GM18861 (cell line): ENCODE data around the gene PPFIA2.
A peak's percentile ranks its signal among the peaks of the same experiment; 100 is the strongest.

ENCODE experiments used
- ATAC-seq: cut with Tn5 transposase; IDR thresholded peaks from one replicate; pipeline ENCODE4 v1.9.1; 2021; ENCODE audit not compliant: unreplicated experiment

Gene PPFIA2

DNA sequence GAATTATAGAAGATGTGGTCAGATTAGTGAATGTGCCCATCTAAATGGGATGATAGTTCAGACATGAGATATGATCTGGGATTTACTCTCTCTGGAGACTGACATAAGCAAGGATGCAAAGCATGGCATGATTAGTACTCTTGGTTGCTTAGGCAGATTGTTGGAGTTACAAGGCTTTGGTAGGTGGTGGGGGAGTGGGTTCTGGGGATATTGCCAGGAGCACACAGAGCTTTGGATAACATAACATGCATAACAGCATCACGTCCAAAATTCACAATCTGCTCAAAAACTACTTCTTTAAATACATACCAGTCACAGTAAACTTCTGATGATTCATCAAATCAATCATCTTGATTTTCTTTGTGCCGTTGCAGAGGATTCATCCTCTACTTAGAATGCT, 393.9 kb downstream of the PPFIA2 start:
- ATAC-seq: no peak

DNA sequence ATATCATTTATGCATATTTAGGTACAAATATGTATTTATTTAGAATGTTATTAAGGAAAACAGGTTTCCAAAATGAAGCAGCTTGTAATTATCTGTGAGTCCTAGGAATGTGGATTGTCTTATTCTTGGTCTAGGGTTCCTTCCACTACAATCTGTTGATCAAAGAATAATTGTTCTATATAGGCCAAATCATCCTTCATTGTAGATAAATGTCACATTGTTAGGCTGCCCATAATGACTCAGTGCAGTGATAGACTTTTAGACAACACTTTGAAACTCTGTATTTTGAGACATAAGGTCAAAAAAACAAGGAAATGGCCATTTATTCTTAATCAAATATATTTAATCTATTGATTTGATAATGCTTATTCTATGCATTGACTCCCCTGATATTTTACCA, 398.2 kb downstream of the PPFIA2 start:
- no peak for ATAC-seq

DNA sequence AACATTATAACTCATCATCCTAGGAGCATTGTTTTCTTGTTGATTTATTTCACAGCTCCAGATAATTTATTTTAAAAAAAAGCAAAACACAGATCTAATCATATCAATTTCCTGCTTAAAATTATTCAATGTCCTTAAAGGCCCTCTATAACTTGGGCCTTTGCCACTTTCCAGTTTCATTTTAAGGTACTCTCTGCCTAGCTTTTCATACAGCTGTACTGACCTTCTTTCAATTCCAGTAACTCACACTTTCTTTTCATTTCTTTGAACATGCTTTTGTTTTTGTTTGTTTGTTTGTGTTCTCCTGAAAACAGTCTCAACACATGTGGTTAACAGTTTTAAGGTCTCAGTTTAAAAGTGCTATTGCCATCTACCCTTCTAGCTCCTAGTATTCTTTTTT, 399.4 kb downstream of the PPFIA2 start:
- ATAC-seq: no peak

DNA sequence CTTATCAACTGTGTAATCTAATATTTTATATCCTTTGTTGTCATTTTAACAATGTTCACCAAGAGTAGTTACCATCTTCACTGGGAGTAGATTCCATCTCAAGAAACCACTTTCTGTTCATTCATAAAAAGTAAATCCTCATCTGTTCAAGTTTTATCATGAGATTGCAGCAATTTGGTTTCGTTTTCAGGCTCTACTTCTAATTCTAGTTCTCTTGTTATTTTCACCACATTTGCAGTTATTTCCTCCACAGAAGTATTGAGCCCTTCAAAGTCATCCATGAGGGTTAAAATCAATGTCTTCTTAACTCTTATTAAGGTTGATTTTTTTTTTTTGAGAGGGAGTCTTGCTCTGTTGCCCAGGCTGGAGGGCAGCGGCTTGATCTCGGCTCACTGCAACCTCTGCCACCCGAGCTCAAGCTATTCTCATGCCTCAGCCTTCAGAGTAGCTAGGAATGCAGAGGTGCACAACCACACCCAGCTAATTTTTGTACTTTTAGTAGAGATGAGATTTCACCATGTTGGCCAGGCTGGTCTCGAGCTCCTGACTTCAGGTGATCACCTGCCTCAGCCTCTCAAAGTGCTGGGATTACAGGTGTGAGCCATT, 404.7 kb downstream of the PPFIA2 start:
- no peak for ATAC-seq

DNA sequence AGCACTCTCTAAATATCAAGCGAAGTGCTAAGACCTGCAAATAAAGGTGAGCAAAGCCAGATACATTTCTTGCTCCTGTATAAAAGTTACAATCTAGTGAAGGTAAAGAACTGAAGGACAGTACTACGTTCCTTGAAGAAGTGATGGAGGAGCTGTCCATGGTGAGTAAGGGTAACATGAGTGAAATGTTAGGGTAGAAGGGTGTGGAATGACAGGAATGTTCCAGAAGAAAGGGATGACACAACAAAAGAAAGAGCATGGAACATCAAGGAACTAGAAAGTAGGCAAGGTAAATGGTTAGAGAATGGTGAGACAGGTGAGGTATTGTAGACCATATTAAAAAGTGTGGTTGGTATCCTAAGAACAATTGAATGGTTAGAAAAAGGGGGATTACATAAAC, 408.8 kb downstream of the PPFIA2 start:
- no peak for ATAC-seq

DNA sequence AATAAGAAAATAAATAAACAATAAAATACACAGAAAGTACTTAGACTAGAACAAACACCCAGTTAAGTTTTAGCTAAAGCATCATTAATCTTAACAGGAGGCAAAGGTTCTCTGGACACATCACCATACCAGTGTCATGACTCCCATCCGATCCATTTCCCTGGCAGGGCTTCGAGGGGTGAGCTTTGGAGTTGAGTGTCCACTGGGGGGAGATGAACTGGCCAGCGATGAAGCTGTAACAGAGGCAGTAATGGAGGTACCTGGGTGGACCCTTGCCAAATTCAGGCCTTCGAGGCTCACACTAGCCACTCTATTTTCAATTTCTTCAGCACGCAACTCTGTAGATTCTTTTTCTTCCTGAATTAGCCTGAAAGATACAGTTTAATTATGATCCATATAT, 411.7 kb downstream of the PPFIA2 start:
- ATAC-seq: no peak

DNA sequence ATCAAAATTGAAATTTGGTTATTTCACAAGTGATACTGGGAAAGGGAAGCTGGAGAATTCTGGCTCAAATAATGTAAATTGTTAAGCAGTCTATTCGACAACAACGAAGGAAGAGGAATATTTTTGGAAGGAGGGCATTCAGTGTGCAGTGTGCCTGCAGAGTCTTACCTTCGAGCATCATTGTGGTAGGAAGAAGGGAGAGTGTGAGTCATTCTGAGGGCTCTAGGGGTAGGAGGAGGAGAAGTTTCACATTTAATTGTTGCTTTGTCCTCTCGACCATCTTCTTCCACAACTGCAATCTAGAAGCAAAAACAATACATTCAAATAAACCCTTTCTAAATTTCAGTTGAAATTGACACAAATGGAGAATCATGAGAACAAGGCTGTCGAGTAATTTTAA, 418.2 kb downstream of the PPFIA2 start:
- ATAC-seq: no peak

DNA sequence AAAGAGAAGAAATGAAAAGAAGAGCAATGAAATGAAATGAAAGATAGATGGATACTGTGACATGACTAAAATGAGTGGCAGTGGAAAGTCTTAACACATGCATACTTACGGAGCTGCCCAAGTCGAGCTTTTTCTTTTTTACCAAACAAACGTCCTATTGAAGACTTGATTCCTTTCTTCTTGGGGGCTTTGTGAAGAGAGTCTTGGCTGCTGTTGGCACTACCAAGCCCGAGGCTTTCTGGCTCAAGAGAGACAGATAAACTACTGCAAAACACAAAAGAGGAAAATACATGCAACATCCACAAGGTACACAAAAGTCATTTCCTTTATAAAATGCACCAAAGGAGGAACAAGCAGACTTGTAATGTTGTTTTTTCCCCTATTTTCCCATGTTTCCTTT, 420.1 kb downstream of the PPFIA2 start:
- ATAC-seq: no peak

DNA sequence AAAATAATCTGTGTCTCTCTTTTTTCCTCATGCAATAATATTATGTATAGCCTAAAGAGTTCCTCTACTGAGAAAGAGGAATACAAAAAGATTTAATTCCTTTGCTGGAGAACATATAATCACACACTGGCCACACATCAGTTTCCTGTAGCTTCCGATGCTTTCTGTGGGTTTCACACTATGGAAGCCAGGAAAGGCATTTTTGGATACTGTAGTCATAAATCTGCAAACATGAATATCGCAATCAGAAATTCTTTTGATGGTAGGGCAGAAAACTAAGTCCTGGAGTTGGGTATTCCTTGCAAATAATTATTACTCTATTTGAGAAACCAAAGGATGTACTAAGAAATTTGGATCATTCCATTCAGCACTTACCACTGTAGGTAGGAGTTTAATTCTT, 421.3 kb downstream of the PPFIA2 start:
- no peak for ATAC-seq

DNA sequence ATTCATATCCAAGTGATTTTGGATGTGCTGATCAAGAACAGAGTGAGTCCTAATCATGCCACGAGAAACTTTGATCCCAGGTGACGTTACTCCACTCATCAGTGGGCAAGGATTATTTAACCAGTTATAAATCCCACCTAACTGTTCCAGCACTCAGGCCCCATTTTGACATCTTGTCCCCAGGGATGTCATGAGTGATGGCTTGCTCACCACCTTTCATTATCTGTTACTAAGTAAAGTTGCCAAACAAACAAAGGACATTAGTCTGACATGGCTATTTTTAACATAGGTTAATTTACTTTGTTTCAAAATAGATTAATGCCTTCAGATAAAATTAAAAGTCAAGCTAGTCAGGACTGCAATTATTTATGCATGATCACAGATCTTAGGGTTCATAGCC, 425.3 kb downstream of the PPFIA2 start:
- ATAC-seq: no peak

DNA sequence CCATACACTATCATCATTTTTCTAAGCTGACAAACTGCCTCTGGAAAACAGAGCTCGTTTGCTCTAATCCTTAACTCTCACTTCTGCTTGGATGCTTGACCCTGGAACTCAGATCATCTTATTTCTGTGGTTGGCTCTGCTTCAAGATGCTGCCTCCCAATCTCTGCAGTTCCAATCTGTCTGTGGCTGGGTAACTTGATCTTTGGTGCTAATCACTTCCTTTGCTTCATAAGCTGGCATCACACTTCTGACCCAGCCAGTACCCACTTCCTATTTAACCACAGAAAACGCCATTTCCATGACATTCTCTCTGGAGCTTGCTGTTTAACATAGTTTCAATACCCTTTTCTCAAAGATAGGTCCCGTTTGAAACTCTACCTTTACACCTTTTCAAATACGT, 427.1 kb downstream of the PPFIA2 start:
- no peak for ATAC-seq

DNA sequence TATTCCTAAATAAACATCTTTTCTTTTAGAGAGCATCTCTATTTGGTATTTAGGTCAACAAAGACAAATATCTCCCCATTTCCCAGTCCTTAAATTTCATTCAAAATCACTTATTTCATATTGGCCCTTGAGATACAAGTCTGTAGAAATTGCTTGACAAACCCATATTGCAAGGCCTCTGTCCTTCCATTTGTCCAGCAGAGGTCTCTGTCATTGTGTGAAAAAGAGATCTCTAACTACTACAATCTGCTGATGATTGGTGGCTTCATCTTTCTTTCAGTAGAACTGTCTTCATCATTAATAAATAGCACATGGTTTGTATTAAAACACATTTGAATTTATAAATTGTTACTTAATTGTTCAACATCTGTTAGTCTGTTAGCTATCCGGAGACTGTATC, 428.7 kb downstream of the PPFIA2 start:
- no peak for ATAC-seq

DNA sequence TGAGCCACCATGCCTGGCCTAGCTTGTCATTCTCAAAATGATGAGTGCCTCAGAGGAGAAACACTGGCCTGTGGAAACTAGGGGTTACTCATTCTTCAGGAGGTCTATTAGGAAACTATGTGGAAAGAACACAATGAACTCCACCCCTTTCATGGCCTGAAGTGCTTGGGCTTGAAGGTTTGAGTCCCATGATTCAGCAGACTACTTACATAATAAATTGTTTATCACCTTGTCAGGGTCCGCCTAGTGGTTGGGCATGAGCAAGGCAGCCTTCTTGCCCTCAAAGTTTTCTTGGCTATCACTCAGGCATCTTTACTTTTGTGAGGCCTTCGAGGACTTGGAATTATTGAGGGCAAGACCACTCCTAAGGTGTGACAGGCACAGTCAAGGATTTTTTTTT, 430.1 kb downstream of the PPFIA2 start:
- ATAC-seq: peak; percentile 71

DNA sequence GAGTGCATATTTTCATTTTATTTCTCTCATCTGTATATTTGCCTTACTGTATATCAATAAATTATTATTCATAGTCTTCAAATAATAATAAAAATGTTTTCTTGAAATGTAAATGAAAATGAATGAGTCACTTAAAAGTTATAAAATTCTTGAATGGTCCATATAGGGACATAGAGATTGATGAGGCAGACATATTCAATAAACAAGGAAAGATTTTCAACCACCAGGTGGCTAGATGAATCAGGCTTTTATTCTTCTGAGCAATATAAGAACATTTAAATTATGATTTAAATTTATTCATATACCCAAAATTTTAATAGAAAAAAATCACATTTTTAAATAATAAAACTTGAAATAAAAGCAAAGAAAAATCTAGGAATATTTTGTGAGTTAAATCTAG, 431.7 kb downstream of the PPFIA2 start:
- ATAC-seq: no peak

DNA sequence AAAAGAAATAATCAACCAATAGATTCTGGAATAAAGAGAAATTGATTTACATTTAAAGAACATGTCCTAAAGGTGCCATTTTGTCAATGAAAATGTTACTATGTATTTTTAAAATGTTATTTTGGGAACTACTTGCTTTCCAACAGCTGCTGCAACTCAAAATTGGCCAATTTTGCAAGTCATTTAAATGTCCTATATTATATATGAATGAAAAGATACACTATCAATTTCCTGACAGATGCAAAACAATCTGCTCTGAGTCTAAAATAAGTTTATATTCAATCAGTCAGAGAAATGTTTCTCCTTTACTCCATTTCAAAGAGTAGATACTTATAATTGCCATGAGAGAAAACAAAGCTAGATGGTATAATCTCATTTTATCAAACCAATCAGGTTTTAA, 434.1 kb downstream of the PPFIA2 start:
- no peak for ATAC-seq

DNA sequence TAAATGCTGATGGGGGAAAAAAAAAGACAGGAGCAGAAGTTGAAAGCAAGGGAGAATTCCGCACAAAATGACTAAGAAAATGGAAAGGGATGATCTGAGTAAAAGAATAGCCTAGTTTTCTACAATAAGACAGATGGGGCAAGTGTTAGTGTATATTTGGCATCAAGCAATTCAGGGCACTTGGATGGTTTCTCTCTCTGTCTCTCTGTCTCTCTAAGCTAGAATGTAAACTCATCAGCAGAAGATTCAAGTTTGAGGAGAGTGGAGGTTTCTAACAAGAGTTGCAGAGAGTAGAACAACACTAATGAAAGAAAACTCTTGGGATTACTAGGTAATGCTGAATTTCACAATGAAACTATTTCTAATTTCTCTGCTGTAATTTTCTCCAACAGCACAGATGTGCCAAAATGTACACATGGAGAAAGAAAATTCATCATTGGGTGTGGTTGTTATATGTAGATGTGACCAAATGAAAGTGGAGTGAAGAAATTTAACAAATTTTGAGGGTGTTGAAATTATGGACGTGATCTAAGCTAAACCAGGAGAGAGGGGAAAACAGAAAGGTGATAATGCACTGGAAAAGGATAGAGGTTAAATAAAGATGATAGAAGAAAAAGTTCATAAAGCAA, 444.1 kb downstream of the PPFIA2 start:
- no peak for ATAC-seq

DNA sequence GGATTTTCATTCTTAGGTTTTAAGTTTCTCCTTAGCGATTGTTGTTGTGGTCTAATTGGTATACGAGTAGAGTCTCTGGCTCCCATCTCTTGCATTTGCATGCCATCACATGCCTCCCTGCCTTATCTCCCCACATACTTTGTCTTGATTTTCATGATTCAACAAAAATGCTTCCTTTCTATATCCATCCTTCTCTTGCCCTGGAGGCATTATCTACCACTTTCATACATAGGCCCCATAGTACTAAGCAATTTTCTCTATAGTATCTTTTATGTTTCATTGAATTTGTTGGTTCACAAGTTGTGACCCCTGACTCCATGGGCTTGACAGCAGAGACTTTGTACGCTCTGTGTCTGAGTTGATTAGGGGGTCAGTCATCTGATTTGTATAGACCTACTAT, 455.2 kb downstream of the PPFIA2 start:
- ATAC-seq: no peak

DNA sequence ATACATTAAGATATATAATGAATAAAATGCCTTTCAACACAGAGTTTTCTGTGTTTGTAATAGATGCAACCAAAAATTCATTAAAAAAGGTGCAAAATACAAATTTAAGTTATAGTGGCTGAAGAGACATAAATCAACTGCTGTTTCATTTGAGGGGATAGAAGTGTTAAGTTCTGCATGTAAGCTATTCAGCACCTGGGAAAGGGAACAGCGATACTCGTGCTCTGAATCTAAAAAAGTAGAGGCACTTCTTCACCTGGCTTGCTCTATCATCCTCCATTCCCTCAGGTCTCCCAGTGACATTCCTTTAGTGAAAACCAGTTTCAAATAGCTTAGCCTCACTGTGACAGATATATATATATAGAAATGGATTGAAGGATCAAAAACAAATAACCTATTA, 458.7 kb downstream of the PPFIA2 start:
- no peak for ATAC-seq

DNA sequence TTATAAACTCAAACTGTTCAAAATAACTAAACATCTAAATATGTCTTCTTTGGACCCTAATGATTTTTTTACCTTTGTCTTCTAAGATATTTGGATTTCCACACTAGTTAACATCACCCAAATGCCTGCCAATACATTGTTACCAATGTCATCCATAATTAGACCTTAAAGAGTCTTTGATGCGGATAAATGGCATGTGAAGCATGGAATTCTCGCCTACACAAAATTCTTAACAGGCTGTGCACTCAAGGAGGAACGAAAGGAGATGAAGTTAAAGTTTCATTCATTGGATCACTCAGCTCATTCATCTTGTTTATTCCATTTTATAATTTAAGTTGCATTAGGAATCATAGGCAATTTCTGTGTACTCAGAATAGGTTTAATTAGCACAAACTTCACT, 461.5 kb downstream of the PPFIA2 start:
- no peak for ATAC-seq

DNA sequence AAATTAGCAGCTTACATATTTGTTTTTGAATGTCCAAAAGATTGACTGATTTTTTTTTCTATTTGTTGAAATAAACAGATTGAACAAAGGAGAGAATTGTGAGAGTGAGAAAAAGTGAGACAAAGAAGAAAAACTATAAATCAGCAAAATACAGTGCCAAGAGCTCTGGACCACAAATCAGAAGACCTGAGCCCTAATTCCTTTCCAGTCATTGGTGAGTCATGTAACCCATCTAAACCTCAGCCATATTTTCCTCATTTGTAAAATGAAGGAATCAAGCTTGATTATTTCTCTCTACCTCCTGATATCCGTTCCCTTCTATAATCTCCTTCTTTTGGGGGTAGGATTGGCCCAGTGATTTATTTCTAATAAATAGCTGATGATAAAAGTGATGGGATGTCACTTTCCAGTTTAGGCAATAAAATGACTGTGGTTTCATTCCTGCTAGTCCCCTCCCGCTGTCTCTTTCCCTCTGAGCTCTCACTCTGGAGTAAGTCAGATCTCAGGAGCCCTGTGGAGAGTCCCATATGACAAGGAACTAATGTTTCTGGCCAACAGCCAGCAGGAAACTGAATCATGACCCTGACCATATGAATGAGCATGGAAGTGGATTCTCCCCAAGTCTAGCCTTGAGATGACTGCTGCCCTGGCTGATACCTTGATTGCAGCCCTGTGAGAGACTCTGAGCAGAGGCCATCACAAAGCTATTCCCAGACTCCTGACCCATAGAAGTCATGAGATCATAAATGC, 462.4 kb downstream of the PPFIA2 start:
- ATAC-seq: no peak

DNA sequence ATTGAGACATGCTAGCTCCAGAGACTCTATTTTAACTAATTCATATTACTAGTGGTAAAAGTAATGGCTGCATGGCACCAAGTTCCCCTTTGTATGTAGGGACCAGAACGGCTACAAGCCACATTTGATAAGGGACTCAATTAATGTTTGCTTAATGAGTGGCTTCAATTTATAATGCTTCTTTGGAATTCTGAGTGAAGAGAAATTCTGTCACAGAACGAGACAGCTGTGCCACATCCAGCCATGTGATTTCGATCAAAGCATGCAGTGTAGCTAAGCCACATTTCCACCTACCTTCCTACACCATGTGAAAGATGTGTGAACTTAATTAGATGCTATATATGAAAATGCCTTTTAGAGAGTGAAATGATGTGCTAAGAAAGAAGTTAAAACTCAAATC, 463.9 kb downstream of the PPFIA2 start:
- no peak for ATAC-seq

DNA sequence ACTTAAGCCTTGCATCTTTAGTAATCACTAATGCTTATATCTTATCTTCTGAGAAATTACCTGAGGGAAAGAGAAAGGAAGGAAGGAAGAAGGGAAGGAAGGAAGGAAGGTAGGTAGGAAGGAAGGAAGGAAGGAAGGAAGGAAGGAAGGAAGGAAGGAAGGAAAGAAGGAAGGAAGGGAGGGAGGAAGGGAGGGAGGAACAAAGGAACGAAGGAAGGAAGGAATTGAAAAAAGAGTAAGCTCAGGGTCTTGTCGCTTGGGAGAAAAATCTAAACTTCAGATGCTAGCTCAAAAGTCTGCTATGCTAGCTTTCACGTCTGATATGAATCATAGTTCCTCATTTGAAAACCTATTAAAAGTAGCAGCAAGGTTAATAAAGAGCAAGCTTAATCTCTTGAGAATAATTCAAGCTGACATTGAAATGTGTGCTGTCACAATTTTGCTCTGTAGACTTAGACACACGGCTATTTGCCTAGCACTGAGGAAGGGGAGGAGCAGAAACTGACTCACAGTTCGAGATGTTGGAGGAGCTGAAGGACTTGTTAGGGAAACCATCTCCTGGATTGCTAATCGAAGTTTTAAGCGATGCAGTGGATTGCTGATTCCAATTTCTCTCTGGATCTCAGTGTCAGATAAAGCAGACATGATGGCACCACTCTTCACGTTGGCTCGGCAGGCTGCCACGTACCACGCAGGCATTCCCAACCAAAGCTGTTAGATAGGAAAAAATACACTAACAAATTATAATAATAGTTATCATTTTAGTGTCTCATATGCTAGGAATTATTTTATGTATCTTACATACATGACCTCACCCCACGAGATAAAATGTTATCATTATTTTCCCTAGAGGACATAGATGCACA, 464.6 kb downstream of the PPFIA2 start:
- ATAC-seq: peak; percentile 95
